H1 (cell line): ENCODE results near the gene NEURL1. TPM values are rescaled to one million over a fixed set of nuclear protein-coding genes. Genes with fewer than 3 reads are reported as not detected.

ENCODE experiments used
- FOSL1 ChIP-seq: IDR thresholded peaks from 2 replicates; pipeline ENCODE4 v1.6.1; 2011; ENCODE audit warnings: mild to moderate bottlenecking, low read depth, low read length, moderate library complexity; ENCODE audit not compliant: insufficient read depth
- SIRT6 ChIP-seq: IDR thresholded peaks from one replicate; pipeline ENCODE4 v1.7.1; 2012; ENCODE audit warnings: low read length, inconsistent platforms
- polyA plus RNA-seq, 7 experiments: library from polyadenylated mRNA; depleted of rRNA in 3 of 7; stranded (reverse) in 5 of 7; unstranded in 2 of 7; fragments of >200 nt in 5 of 7; fragments of 200-250 nt in 2 of 7; gene quantifications; 1 replicate in 5 of 7; 2 replicates in 1 of 7; 4 replicates in 1 of 7; pipeline versions ENCODE4 v1.2.1 to v1.2.3, GENCODE V29; 2011 to 2013; ENCODE audit warnings: missing spikeins in 2 of 7, mixed read lengths in 2 of 7
- total RNA-seq: library from RNA; stranded (reverse); fragmentation: NEBNext Ultra II Directional; extraction: Animal tissue kit (Norgen Biotek cat#: 25700); gene quantifications from 2 replicates; pipeline ENCODE4 v1.2.1, GENCODE V29; 2021
- TF ChIP-seq, protein P1 (sequence below), 3 experiments: IDR thresholded peaks; 1 replicate in 2 of 3; 2 replicates in 1 of 3; pipeline versions ENCODE4 v1.5.1 to v1.6.1; 2011; ENCODE audit warnings: low read length in 3 of 3, mild to moderate bottlenecking in 3 of 3, inconsistent platforms in 2 of 3, low read depth in 1 of 3, moderate library complexity in 1 of 3; ENCODE audit not compliant: insufficient read depth in 1 of 3; ENCODE audit errors: control extremely low read depth in 1 of 3

Gene NEURL1
- total and polyA plus RNA-seq, 2 of the 8 experiments (the other 6 are each of a cell fraction or from before 2014, with no cell fraction given) = 0.54 to 0.58 TPM

- TF ChIP-seq, protein P1, sequence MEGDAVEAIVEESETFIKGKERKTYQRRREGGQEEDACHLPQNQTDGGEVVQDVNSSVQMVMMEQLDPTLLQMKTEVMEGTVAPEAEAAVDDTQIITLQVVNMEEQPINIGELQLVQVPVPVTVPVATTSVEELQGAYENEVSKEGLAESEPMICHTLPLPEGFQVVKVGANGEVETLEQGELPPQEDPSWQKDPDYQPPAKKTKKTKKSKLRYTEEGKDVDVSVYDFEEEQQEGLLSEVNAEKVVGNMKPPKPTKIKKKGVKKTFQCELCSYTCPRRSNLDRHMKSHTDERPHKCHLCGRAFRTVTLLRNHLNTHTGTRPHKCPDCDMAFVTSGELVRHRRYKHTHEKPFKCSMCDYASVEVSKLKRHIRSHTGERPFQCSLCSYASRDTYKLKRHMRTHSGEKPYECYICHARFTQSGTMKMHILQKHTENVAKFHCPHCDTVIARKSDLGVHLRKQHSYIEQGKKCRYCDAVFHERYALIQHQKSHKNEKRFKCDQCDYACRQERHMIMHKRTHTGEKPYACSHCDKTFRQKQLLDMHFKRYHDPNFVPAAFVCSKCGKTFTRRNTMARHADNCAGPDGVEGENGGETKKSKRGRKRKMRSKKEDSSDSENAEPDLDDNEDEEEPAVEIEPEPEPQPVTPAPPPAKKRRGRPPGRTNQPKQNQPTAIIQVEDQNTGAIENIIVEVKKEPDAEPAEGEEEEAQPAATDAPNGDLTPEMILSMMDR (IDR thresholded peaks at IDR 0.05; ENCODE audit: control extremely low read depth in 1 of 3, insufficient read depth in 1 of 3, low read depth in 1 of 3, low read length in 3 of 3) = no peak
- TF ChIP-seq FOSL1 (no peak), SIRT6 (no peak)
These were observed 48.1 kb upstream of the NEURL1 start (continued) for GRCh38 chr10:103445366-103445765.
